Heart left ventricle (tissue), 13 donors: ENCODE data around the gene PCOLCE2.

Experiments
- POLR2A ChIP-seq, 2 donors: fragments of 450-650 bp; IDR thresholded peaks; one replicate each; pipeline ENCODE4 v1.6.1; 2017; ENCODE audit warnings: antibody characterized with exemption in 2 of 2, mild to moderate bottlenecking in 2 of 2, moderate library complexity in 2 of 2
- TF ChIP-seq, protein P1 (sequence below), 12 donors: fragments of 200-600 bp; sonication (generic) in 4 of 12; IDR thresholded peaks; one replicate each; pipeline versions ENCODE4 v1.5.0 to v1.8.0; 2018 to 2022; ENCODE audit warnings: antibody characterized with exemption in 12 of 12, mild to moderate bottlenecking in 5 of 12
- donor health status: ischemic (EF 13 %, LVEDD 7.1; RV severe dilation, severe dysfunction).
- donor health status: DM: no; HTN: yes; CAD: no.
- donor health status: DM: no; HTN: no; CAD: no.
- donor health status: ischemic (EF 25% LVEDD 6.9; RV normal size, moderate dysfunction).
- donor health status: ischemic (EF 25% LVEDD 5.7; RV mildly dilated, moderate dysfunction).
- donor health status: ischemic (EF 35%, LVEDD 5.7; RV mildly dilated, moderate dysfunction).
- donor health status: nonischemic (EF 11% LVEDD 7.7; RV severe dilation, severe dysfunction).
- donor health status: DM: yes; HTN: yes; CAD: no.
- donor health status: PGD.
- donor health status: ischemic (EF 29% LVEDD 5.4; RV normal size, mild dysfunction).
- donor health status: nonischemic (EF 23%, LVEDD 6.1; RV moderate dilation, normal function).

DNA sequence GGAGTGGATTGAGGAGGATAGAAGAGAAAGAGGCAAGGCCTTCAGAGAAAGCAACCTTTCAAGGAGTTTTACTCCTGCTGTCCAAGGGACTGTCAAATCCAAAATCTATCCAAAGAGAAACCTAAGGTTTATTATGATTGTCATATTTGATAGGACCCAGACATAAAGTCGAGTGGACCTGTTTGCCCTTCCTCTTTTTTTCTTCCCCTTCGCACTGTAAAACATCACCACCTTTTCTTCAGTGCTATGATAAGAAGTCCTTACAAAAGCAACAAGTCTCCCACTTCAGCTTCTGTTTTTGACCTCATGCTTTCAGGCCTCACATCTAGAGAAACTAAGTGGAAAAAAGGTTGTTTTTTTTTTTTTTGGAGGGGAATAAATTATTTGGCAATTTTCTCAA lies 92.1 kb downstream of the PCOLCE2 start:
- TF ChIP-seq, protein P1, sequence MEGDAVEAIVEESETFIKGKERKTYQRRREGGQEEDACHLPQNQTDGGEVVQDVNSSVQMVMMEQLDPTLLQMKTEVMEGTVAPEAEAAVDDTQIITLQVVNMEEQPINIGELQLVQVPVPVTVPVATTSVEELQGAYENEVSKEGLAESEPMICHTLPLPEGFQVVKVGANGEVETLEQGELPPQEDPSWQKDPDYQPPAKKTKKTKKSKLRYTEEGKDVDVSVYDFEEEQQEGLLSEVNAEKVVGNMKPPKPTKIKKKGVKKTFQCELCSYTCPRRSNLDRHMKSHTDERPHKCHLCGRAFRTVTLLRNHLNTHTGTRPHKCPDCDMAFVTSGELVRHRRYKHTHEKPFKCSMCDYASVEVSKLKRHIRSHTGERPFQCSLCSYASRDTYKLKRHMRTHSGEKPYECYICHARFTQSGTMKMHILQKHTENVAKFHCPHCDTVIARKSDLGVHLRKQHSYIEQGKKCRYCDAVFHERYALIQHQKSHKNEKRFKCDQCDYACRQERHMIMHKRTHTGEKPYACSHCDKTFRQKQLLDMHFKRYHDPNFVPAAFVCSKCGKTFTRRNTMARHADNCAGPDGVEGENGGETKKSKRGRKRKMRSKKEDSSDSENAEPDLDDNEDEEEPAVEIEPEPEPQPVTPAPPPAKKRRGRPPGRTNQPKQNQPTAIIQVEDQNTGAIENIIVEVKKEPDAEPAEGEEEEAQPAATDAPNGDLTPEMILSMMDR (IDR thresholded peaks at IDR 0.05): no peak
- TF ChIP-seq POLR2A (IDR thresholded peaks at IDR 0.05): no peak
